MV-4-11 (cell line): ENCODE measurements around the gene ARL16.

Experiments
- DNase-seq: peaks from one replicate; lab custom pipeline; 2025; lab: John Stamatoyannopoulos, UW

Gene ARL16

DNA sequence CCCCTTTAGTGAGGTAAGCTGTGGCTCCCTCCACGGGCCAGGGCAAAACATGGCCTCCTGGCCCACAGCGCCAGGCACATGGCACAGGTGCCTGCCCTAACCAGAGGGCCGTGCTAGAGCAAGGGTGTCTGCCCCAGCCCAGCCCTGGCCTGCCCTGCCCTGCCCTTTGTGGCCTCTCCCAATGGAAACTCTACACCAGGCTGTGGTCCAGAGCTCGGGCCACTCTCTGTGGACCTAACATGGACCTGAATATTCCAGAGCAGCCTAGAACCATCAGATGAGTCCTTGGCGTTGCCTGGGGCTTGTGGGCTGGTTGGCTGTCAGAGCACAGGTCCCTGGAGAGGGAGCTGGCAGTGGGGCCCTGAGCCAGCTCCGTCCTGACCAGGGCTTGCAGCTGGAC lies 11.6 kb upstream of the ARL16 start:
- DNase-seq, result no peak

DNA sequence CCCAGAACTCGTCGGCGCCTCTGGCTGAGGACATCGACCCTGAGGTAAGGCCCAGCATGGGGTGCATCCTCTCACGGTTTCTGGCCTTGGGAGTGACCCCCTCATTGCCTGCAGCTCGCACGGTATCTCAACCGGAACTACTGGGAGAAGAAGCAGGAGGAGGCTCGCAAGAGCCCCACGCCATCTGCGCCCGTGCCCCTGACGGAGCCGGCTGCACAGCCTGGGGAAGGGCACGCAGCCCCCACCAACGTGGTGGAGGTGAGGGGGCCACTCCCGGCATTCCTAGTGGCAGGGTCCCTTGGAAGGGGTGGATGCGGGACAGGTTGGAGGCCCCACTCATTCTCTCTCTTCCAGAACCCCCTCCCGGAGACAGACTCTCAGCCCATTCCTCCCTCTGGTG lies 11.2 kb upstream of the ARL16 start:
- no peak for DNase-seq

DNA sequence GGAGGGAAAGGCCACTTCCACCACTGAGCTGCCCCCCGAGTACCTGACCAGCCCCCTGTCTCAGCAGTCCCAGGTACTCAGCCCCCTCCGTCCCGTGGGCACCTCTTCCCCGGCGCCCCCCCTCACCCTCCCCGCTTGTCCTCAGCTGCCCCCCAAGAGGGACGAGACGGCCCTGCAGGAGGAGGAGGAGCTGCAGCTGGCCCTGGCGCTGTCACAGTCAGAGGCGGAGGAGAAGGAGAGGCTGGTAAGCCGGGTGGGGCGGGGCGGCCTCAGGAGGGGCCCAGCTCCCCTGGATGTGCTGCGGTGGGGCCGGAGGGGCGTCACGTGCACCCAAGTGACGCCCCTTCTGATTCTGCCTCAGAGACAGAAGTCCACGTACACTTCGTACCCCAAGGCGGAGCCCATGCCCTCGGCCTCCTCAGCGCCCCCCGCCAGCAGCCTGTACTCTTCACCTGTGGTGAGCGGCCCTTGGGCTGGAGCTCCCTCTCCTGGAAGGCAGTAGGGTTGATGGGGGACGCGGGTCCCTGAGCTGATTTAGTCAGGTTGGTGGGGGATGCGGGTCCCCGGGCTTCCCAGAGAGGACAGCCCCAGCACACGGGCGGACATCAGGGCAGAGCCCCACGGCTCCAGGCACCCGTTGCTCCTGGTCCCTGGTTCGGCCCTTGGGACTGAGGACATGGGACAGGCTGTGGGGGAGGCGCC lies 10.1 kb upstream of the ARL16 start:
- no peak for DNase-seq

DNA sequence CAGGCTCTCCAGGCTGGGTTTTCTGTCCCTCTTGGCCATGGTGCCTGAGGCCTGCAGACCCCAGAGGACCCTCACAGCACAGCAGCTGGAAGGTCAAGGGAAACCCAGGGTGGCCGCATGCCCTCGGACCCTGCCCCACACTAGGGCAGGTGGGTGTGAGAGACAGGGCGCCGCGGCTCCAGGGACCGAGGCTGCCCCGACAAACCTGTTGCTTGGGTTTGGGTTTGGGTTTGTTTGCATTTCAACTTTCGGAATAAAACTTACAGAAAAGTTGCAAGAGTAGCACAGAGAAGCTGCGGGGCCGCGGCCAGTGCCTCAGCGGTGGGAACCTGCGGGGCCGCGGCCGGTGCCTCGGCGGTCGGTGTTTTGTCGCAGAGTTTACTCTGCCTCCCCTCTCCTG lies 8.0 kb upstream of the ARL16 start:
- DNase-seq, result no peak

DNA sequence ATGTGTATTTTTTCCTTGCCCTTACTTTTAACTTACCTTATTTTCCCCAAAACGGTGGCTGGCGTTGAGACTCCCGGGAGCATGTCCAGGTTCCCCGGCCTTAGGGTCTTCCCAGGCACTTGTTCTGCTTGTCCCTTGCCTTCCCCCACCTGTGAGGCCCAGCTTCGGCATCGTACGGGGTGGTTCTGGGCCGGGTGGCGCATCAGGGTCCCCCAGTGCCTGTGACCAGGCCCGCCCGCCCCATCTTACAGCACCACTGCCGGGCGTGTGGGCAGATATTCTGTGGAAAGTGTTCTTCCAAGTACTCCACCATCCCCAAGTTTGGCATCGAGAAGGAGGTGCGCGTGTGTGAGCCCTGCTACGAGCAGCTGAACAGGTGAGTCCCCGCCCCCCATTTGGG lies 7.6 kb upstream of the ARL16 start:
- DNase-seq, result no peak

DNA sequence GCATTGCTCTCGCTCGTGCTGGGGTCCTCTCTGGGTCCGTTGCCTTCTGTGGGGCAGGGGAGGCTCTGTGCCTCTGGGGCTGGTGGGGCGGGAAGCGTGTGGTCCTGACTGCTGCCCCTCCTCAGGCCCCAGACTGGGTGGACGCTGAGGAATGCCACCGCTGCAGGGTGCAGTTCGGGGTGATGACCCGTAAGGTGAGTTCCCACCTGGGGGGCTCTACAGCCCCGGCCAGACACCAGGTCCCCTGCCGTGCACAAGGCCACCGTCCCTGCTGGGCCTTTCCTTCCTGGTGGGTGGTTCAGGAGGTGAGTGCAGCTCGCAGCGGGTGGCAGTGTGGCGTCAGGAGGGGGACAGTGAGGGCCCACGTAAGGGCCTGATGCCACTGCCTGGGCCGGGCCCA lies 7.0 kb upstream of the ARL16 start:
- no peak for DNase-seq

DNA sequence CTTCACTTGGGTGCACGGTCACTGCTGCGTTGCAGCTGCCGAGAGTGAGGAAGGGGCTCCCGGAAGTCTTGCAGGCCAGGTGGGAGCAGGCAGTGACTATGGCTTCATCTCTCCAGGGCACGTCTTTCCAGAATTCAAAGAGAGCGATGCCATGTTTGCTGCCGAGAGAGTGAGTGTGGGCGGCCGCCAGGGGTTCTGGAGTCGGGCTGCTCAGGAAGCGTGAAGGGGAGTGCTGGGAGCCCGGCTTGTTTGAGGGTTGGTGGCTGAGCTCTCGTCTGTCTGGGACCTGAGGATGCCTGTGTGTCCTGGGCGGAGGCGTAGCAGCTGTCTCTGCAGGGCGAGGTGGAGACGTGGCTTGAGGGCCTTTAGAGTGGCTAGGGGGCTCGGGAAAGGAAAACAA lies 6.5 kb upstream of the ARL16 start:
- DNase-seq, result no peak

DNA sequence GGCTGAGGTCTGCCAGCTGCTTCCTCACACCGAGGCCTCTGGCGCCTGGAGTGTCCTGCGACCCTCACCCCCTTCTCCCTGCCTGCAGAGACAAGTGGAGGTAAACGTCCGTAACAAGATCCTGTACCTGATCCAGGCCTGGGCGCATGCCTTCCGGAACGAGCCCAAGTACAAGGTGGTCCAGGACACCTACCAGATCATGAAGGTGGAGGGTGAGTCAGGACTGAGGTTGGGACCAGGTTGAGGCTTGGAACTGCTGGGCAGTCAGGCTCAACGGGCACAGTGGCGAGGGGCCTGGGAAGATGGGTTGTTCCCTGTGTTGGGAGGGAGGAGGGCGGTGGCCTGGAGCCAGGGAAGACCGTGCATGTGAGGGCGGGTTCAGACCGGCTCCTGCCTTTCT lies 5.0 kb upstream of the ARL16 start:
- no peak for DNase-seq

DNA sequence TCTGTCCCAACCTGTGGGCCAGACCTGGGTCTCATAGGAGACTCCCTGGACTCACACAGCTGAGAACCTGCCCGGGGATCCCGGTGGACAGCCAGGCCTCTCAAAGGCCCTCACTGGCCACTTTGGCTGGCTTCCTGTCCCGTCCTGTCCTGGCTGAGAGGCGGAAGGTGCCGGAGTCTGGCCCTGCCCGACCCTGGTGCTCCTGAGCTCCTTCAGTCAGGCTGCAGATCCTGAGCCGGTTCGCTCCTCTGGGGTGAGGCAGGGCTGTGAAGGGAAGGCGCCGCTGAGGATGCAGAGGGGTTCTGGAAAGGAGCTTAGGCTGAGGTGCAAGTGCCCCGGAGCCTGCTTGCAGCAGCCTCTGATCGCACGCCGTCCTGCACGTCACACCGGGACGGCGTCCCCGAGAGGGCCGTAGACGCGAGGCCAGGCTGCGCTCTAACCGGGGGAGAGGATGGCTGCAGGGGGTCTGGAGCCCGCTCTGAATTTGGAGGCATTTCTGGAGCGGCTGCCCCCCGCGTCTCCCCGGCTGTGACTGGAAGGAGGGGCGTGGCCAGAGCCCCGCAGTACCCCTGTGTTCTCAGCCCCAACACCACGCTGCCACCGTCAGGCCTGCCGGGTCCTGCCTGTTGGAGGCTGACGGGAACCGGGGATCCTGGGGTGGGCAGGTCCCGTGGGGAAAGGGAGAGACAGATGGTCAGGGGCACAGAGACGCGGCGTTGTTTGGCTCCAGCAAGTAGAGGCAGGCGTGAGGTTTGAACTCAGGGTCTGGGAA lies 4.4 kb upstream of the ARL16 start:
- no peak for DNase-seq

DNA sequence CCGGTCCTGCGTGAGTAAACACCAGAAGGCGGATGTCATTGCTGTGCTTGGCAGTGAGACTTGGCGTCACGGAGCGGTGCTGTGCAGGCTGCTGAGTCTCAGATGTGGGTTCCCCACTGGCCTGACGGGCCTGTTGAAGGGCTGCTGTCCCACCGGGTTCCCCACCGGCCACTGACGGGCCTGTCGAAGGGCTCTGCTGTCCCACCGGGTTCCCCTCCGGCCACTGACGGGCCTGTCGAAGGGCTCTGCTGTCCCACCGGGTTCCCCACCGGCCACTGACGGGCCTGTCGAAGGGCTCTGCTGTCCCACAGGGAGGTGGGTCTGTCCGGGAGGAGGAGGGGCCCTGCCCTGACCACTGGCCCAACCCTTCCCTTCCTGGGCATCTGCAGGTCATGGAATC lies 3.0 kb upstream of the ARL16 start:
- no peak for DNase-seq

DNA sequence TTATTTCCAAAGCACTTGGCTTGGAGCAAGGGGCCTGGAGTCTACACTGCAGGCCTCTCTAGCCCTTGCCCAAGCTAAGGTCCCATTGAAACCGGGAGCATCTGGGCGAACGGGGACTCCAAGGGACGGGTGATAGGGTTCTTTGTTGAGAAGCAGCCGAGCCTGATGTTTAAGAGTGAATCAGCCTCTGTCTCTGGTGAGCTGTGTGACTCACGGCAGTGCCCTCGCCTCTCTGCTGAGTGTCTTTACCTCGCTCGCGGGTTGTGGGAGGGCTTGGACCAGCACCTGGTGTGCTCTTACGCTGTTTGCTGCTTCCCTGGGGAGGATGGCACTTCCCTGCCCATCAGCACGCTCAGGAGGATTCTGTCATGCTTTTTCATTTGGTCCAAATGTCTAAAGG lies 1.5 kb upstream of the ARL16 start:
- DNase-seq, result peak; percentile 46

DNA sequence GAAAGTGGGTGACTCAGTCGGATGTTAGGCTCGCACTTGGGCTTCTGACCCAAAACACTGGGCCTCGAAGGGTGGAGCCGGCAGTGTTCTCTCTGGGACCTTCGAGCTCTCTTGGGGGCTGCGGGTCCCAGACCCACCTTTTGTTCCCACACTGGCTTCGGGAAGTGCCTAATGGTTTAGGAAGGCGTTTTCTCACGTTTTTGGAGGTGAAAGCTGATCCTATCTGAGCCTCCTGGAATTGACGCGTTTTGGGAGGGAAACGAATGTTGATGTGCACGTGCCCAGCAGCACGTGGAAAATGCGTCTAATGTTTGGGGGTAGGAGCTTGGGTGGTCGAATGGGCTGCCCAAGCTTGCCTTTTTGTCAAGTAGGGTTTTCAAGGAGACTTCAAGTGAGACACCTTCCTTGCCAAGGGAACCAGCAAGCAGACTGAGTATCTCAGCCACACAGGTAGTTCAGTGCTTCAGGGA lies 880 bp upstream of the ARL16 start:
- peak; percentile 30 for DNase-seq

DNA sequence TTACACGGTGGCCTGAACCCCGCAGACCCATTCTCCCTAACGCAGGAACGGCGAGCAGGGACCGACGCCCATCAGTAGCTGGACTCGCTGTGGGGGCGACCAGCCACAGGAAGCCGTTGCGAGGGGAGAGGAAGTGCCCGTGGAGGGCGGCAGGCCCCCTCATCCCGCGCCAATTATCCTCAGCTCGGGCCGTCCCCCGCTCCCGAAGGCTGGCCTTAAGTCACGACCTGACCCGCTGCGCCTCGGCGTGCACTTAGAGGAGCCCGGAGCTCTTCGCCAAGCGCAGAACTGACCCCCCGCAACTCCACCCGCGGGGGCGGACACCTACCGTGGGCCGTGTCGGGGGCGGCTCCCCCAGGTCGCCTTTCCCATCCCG lies 401 bp downstream of the ARL16 start:
- no peak for DNase-seq

DNA sequence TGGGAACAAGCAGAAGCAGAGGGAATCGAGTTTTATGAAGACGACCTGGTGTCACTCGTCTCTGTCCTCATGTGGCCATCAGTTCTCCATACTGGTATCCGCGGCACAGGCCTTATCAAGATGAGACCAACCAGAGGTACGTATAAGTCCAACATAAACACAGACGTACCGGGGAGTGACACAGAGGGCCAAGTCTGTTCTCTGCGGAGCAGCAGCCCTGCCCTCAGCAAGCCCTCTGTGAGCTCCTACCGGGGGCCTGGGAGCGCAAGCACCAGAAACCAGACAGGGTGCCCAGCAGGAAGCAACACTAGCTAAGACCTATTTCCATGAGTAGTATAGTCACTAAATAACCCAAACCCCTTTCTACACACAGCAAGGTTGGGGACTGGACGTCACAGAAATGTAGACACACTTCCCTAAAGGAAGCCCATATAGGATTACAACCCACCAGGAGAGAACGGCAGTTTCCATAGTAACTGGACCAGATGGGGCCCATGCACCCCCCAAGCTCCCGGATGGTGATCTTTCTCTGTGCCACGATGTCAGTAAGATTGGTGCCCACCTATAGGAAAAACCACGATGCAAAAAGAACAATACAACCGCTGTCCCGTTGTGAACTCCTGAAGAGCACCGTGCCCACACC lies 911 bp downstream of the ARL16 start:
- DNase-seq, result peak; percentile 41

DNA sequence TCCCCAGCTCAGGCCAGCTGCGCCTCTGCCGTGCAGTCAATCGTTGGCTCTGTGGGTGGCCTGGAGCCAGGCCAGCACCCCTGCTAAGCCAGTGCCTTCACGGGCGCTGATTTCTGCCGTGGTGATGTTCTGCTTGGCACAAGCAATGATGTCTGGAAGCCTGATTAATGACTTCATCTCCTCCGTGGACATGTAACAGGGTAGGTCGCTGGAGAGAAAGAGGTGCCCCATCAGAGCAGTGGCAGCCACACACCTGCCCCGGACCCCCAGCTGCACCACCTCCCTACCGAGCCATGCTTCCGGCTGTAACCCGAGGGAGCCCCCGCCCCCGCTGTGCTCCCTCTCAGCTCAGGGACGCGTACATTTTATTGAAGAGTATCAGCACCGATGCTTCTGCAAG lies 1.9 kb downstream of the ARL16 start:
- DNase-seq, result no peak

DNA sequence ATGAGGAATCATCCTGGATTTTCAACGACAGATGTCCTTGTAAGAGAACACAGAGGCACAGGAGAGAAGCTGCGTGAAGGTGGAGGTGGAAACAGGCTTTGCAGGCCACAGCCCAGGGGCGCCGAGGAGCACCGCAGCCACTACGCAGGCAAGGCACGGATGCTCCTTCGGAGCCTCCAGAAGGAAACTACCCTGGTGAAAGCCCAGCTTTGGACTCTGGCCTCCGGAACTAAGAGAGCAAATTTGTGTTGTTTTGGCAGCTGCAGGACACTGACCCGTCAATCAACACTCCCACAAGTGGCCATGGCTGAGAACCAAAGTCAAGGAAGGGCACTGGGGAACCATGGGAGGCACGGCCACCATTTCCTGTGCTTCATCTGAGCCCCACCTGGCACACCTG lies 3.4 kb downstream of the ARL16 start:
- no peak for DNase-seq

DNA sequence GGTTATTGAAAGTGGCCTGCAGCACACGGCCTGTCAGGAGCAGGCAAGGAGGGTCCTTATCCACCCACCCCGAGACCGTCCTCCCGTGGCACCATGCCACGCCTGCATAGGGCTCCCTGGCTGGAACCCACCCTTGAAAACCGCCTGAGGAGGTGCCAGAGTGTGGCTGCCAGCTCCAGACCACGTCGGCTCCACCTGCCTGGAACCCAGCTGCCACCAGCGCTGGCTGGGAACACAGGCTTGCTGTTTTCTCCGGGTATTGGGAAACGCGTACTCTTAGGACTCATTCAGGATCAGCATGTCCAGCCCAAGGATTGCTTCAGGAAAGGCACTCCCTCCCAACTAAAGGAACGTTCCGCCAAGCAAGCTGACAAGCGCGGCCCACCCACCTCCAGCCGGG lies 6.7 kb downstream of the ARL16 start:
- DNase-seq, result no peak

DNA sequence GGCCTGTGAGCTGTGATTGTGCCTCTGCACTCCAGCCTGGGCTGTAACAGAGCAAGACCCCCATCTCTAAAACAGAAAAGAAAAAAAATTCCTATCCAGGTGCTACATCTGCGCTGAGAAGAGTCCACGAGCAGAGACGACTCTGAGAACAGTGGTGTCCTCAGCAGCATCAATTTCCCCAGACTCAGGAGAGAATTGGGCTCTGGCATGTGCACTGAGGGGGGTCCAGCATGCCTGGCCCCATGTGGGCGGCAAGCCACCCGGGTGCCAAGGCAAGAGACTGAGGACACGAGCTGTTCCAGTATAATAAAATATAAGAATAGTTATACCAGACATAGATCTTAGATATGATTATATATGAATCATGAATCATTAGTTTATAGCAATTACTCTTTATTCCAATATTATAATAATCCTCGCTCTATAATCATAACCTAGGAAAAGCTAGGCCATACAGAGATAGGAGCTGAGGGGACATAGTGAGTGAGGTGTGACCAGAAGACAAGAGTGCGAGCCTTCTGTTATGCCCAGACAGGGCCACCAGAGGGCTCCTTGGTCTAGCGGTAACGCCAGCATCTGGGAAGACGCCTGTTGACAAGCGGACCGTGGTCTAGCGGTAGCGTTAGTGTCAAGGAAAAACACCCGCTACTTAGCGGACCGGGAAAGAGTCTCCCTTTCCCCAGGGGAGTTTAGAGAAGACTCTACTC lies 7.9 kb downstream of the ARL16 start:
- DNase-seq, result peak; percentile 50

DNA sequence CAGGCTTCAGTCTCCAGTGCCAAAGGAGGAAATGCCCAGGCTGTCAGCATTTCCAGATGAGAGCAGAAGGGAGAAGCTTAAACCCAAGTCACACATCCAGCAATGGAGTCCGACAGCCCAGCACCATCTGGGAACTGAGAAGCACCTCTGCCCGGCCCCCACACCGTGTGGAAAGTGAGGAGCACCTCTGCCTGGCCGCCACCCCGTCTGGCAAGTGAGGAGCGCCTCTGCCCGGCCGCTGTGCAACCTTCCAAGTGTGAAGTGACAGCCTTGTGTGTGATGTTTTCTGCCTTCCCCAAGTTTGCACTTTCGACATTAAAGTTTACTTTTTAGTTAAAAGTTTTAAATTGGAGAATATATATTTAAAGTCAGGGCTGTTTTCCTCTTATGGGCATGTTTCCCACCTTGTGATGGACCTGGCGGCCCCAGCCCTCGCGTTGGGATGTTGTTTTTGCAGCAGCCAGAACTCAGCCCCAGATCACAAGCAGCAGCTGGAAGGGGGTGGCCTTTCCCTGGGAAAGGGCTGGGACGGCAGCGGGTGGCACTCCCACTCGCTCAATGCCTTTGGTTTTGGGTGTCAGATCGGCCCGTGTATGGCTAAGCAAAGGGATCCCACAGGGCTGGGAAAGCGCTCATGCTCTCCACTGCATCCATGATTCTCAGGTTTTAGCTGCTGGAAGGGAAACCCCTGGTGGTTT lies 9.9 kb downstream of the ARL16 start:
- no peak for DNase-seq

DNA sequence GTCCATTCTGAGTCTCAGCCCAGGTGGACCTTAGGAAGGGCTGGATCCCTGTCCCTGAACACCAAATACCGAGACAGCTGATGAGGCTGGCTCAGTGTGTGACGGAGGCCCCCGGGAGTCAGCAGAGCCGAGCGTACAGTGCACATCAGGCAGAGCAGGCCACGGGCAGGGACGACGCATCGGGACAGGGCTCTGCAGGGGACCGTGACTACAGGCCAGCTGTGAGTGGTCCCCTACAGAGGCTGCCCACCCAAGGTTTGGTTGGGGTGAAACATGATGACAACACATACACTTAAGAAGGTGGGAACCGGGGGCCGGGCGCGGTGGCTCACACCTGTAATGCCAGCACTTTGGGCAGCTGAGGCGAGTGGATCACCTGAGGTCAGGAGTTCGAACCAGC lies 10.6 kb downstream of the ARL16 start:
- DNase-seq, result no peak

DNA sequence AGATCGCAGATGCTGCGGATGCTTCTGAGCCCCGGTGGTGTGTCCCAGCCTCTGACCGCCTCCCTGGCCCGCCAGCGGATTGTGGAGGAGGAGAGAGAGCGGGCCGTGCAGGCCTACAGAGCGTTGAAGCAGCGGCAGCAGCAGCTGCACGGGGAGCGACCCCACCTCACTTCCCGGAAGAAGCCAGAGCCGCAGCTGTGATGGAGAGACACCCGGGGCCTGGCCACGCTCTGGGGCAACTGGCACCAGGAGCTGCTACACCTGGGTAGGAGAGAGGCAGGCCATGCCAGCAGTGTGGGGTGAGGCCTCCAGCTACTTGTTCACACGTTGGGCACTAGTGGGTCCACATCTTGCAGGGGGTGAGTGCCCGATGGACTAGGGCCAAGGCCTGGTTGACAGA lies 11.1 kb downstream of the ARL16 start:
- no peak for DNase-seq

DNA sequence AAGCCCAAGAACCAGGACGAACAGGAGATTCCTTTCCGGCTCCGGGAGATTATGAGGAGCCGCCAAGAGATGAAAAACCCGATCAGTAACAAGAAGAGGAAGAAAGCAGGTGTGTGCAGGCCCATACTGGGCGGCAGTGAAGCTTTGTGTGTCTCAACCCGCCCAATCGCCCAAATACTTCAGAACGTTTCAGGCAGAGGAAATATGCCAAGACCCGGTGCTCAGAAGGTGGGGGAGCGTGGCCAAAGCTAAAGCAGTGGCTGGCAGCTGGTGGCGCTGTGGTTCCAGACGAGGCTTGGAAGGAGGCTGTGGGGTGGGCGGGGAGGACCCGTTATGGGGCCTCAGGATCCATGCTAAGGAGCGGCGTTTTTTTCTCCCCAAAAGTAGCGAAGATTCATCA lies 15.8 kb downstream of the ARL16 start:
- DNase-seq, result no peak
